GM12878 (cell line): ENCODE results near the gene GON4L. TPM values are rescaled to one million over a fixed set of nuclear protein-coding genes. Genes with fewer than 3 reads are reported as not detected.

Source experiments
- ATAC-seq: fragments of 200-7000 bp; cut with Tn5 transposase; 3 replicates; pipeline ENCODE4 v1.9.1; 2020; ENCODE audit warnings: mild to moderate bottlenecking, moderate library complexity
- BruUV-seq: library from RNA; stranded (reverse); fragments of 400-500 nt; replicated peaks from 2 replicates; lab custom pipeline; 2021; lab: Mats Ljungman, UMichigan
- CTCF ChIA-PET: fragments of 300-600 bp; sonication (Branson Sonifier 250); formaldehyde crosslinking; extraction: SDS; loops from one replicate; lab custom pipeline; 2021; ENCODE audit warnings: inconsistent platforms; lab: Yijun Ruan, JAX
- POLR2A ChIA-PET: fragments of 350-600 bp; formaldehyde crosslinking; extraction: SDS; loops from one replicate; lab custom pipeline; 2021; ENCODE audit warnings: inconsistent platforms; lab: Charles Lee
- RAD21 ChIA-PET: fragments of 300-600 bp; sonication (Branson Sonifier 250); formaldehyde crosslinking; loops from one replicate; lab custom pipeline; 2023; ENCODE audit warnings: antibody characterized with exemption; ENCODE audit not compliant: unreplicated experiment; lab: Charles Lee
- SMC1A ChIA-PET: fragments of 300-600 bp; sonication (Branson Sonifier 250); formaldehyde crosslinking; loops from one replicate; lab custom pipeline; 2023; ENCODE audit not compliant: unreplicated experiment, uncharacterized antibody; lab: Charles Lee
- DNase-seq: peaks from one replicate; pipeline ENCODE4 v3.0.0-alpha.2; 2011; ENCODE audit warnings: low read depth, low spot score
- FAIRE-seq: peaks from 3 replicates; lab custom pipeline; 2011; peaks lifted over from hg19 to GRCh38; lab: Jason Lieb, UNC
- H2AFZ ChIP-seq: 2 replicates; pipeline ENCODE4 v1.6.0; 2011; ENCODE audit warnings: low read depth, low read length, control low read depth; ENCODE audit not compliant: control insufficient read depth
- H3K27ac ChIP-seq: 2 replicates; pipeline ENCODE4 v1.5.1; 2011; ENCODE audit warnings: control low read depth; ENCODE audit not compliant: control insufficient read depth, insufficient read depth
- H3K27me3 ChIP-seq, 2 experiments: replicated peaks in 1 of 2; 2 replicates each; pipeline versions ENCODE4 v1.6.0 to v1.6.1; 2011; ENCODE audit warnings: low read length in 1 of 2; ENCODE audit not compliant: control insufficient read depth in 2 of 2, insufficient read depth in 2 of 2
- H3K36me3 ChIP-seq, 2 experiments: 2 replicates each; pipeline ENCODE4 v1.5.1; 2011; ENCODE audit warnings: low read length in 1 of 2; ENCODE audit not compliant: control insufficient read depth in 2 of 2, insufficient read depth in 2 of 2
- H3K4me1 ChIP-seq: 2 replicates; pipeline ENCODE4 v1.6.1; 2011; ENCODE audit warnings: mild to moderate bottlenecking, low read length, moderate library complexity, mixed read lengths; ENCODE audit not compliant: control insufficient read depth, insufficient read depth
- H3K4me2 ChIP-seq: 2 replicates; pipeline ENCODE4 v1.6.0; 2011; ENCODE audit warnings: control low read depth; ENCODE audit not compliant: control insufficient read depth, insufficient read depth
- H3K4me3 ChIP-seq: fragments of 200-600 bp; sonication (generic); 2 replicates; pipeline ENCODE4 v1.5.1; 2016
- H3K79me2 ChIP-seq: 2 replicates; pipeline ENCODE4 v1.6.0; 2011; ENCODE audit warnings: low read length; ENCODE audit not compliant: control insufficient read depth, insufficient read depth
- H3K9ac ChIP-seq: 2 replicates; pipeline ENCODE4 v1.8.0; 2011; ENCODE audit warnings: low read length, control low read depth, mixed read lengths; ENCODE audit not compliant: control insufficient read depth, insufficient read depth
- H3K9me3 ChIP-seq: replicated peaks from 3 replicates; pipeline ENCODE4 v1.5.1; 2011; ENCODE audit warnings: mild to moderate bottlenecking, low read length; ENCODE audit not compliant: control insufficient read depth, insufficient read depth
- H4K20me1 ChIP-seq: 2 replicates; pipeline ENCODE4 v1.6.0; 2011; ENCODE audit not compliant: control insufficient read depth, insufficient read depth
- ASH2L ChIP-seq: fragments of 300-600, 200-600 bp; sonication (generic); IDR thresholded peaks from 2 replicates; pipeline ENCODE4 v1.6.1; 2017; ENCODE audit warnings: low read depth, mild to moderate bottlenecking, borderline replicate concordance
- CHD2 ChIP-seq: IDR thresholded peaks from 2 replicates; pipeline ENCODE4 v1.6.1; 2011; ENCODE audit warnings: low read depth, low read length, improper control_type of control experiment, borderline replicate concordance
- MTA3 ChIP-seq: IDR thresholded peaks from 2 replicates; pipeline ENCODE4 v1.6.1; 2012; ENCODE audit warnings: low read length, inconsistent platforms, borderline replicate concordance
- NBN ChIP-seq: fragments of 450-650 bp; IDR thresholded peaks from 2 replicates; pipeline ENCODE4 v1.6.1; 2016
- NR2F1 ChIP-seq: fragments of 450-650 bp; conservative IDR thresholded peaks from 2 replicates; pipeline ENCODE4 v1.6.1; 2017; ENCODE audit warnings: mild to moderate bottlenecking
- ZNF24 ChIP-seq: fragments of 450-650 bp; IDR thresholded peaks from 2 replicates; pipeline ENCODE4 v1.6.1; 2017; ENCODE audit warnings: antibody characterized with exemption, mild to moderate bottlenecking
- ZNF384 ChIP-seq: IDR thresholded peaks from 2 replicates; pipeline ENCODE4 v1.6.1; 2012; ENCODE audit warnings: low read depth, mild to moderate bottlenecking, low read length, improper control_type of control experiment, borderline replicate concordance
- WGBS: methylation state at CpG from one replicate; pipeline ENCODE4 v1.1.6; 2016; ENCODE audit warnings: low lambda C conversion rate; ENCODE audit not compliant: insufficient replicate concordance, insufficient coverage; ENCODE audit errors: missing lambda C conversion rate; 5-methylcytosine and 5-hydroxymethylcytosine counted together
- in situ Hi-C: fragments of 300-500 bp; cut with MboI; formaldehyde crosslinking; loops from 9 replicates; pipeline ENCODE4 v1.14.3; 2018; ENCODE audit warnings: mixed read lengths
- intact Hi-C: fragments of 100-400 bp; cut with micrococcal nuclease; formaldehyde crosslinking; loops from one replicate; pipeline ENCODE4 v1.14.2; 2022; ENCODE audit not compliant: unreplicated experiment
- polyA plus RNA-seq, 11 experiments: library from polyadenylated mRNA; depleted of rRNA in 4 of 11; unstranded in 6 of 11; stranded (reverse) in 5 of 11; fragments of >200 nt; fragmentation: Nextera tagmentation in 4 of 11; fragmentation: Illumina TruSeq in 1 of 11; extraction: Ambion mirVana in 4 of 11; extraction: Trizol in 1 of 11; gene quantifications; 1 replicate in 1 of 11; 2 replicates in 10 of 11; pipeline versions ENCODE4 v1.2.1 to v1.2.3, GENCODE V29; 2011 to 2016; ENCODE audit warnings: inconsistent platforms in 2 of 11, missing spikeins in 2 of 11, low read depth in 1 of 11
- total RNA-seq, 4 experiments: library from RNA; depleted of rRNA in 3 of 4; stranded (reverse); fragments of >200 nt in 3 of 4; fragmentation: Illumina TruSeq in 1 of 4; extraction: Trizol in 1 of 4; gene quantifications; 2 replicates each; pipeline versions ENCODE4 v1.2.1 to v1.2.3, GENCODE V29; 2013 to 2021
- TF ChIP-seq, protein P1 (sequence below): IDR thresholded peaks from 2 replicates; pipeline ENCODE4 v1.6.1; 2011; ENCODE audit warnings: borderline replicate concordance, low read depth, mild to moderate bottlenecking, moderate library complexity, mixed read lengths, low read length; ENCODE audit not compliant: insufficient read depth; ENCODE audit errors: extremely low read length
- TF ChIP-seq, protein P2 (sequence below): fragments of 450-650 bp; IDR thresholded peaks from 2 replicates; pipeline ENCODE4 v1.6.1; 2017; ENCODE audit warnings: mild to moderate bottlenecking, low read depth, inconsistent platforms; ENCODE audit not compliant: poor library complexity, severe bottlenecking
- TF ChIP-seq, protein P3 (sequence below): IDR thresholded peaks from 2 replicates; pipeline ENCODE4 v1.6.1; 2011; ENCODE audit warnings: mild to moderate bottlenecking, low read depth, low read length, moderate library complexity; ENCODE audit not compliant: insufficient replicate concordance

GON4L gene
- total and polyA plus RNA-seq, 10 of the 15 experiments (the other 5 are each of a cell fraction or from before 2014, with no cell fraction given), result 17.7 to 40.7 (median 28.0) TPM

DNA sequence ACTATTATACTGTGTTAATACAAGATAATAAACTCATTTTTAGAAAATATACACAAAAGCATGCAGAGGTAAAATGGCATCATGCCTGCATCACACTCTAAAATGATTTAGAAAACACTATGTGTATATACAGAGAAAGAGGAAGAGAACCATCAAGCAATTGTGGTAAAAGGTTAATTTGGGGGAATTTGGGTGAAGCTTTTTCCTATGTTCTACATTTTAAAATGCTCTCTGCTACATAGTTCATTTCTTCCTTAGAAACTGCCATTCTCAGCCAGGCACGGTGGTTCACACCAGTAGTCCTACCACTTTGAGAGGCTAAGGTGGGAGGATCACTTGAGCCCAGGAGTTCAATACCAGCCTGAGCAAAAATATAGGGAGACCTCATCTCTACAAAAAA, 44.1 kb downstream of the GON4L start:
- no TSS peak for BruUV-seq
- H3K9ac ChIP-seq, result no peak overlapping the region
- no peaks in the 10 kb centered on the region for H3K79me2 ChIP-seq
- in situ Hi-C loops (no loop called here), intact Hi-C loops (no loop called here)
- FAIRE-seq (no peak), ATAC-seq (no peak), DNase-seq (no peak)
- H3K4me1 ChIP-seq, result no peaks in the 10 kb centered on the region
- no peak overlapping the region for H3K4me2 ChIP-seq
- ChIA-PET CTCF (no interaction called here), POLR2A (interaction anchor here (0.6 kb wide), 1 partner anchor 1795 kb away, joined by 4 read pairs; no protein-coding TSS in a partner anchor), RAD21 (no interaction called here), SMC1A (no interaction called here)
- WGBS, result 57% methylated on average over 1 of the region's 1 CpG
- TF ChIP-seq NR2F1, result 0 out of 2 replicates have a peak, but pooled peaks have one; percentile 21
- 0 out of 2 replicates have a peak, but pooled peaks have one; percentile 54 for TF ChIP-seq ZNF24
- TF ChIP-seq, protein P1, sequence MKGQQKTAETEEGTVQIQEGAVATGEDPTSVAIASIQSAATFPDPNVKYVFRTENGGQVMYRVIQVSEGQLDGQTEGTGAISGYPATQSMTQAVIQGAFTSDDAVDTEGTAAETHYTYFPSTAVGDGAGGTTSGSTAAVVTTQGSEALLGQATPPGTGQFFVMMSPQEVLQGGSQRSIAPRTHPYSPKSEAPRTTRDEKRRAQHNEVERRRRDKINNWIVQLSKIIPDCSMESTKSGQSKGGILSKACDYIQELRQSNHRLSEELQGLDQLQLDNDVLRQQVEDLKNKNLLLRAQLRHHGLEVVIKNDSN, result no peak
- no peaks in the 10 kb centered on the region for H4K20me1 ChIP-seq
- no peak overlapping the region for H2AFZ ChIP-seq
- H3K36me3 ChIP-seq, result peaks cover 0 to 9% of the 10 kb centered on the region in 2 experiments; a peak in 3 of 4 replicates
- no peak overlapping the region for H3K27ac ChIP-seq
- H3K27me3 ChIP-seq, result no peaks in the 10 kb centered on the region
- H3K9me3 ChIP-seq, result no peaks in the 10 kb centered on the region
- H3K4me3 ChIP-seq, result no peak overlapping the region

DNA sequence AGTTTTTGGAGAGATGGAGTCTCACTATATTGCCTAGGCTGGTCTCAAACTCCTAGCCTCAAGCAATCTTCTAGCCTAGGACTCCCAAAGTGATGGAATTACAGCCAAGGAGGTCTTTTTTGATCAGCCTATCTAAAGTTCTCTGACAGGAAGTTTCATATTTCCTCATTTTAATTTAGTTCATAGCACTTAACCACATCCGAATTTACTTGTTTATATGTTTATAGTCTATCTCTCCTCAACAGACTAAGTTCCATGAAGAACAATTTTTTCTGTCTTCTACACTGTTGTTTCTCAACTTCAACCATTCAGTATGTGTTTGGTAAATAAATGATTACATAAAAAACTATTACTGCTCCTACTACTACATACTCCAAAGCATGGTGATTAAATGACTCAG, 47.9 kb downstream of the GON4L start:
- ChIA-PET POLR2A (interaction anchor here (0.6 to 0.8 kb wide), 2 partner anchors 11 to 199 kb away, joined by 4 to 5 read pairs; no protein-coding TSS in a partner anchor), CTCF (interaction anchor here (0.6 kb wide), 2 partner anchors 19 to 21 kb away, joined by 3 read pairs; no protein-coding TSS in a partner anchor), SMC1A (no interaction called here), RAD21 (no interaction called here)
- no peak overlapping the region for H3K9ac ChIP-seq
- H3K27ac ChIP-seq, result no peak overlapping the region
- in situ Hi-C loops (no loop called here), intact Hi-C loops (no loop called here)
- no peak for ATAC-seq
- H4K20me1 ChIP-seq, result no peaks in the 10 kb centered on the region
- no peaks in the 10 kb centered on the region for H3K9me3 ChIP-seq
- no peak overlapping the region for H2AFZ ChIP-seq
- no peak overlapping the region for H3K4me3 ChIP-seq
- 41% methylated on average over 1 of the region's 1 CpG for WGBS
- peaks cover 3 to 12% of the 10 kb centered on the region in 2 experiments for H3K36me3 ChIP-seq
- no peak overlapping the region for H3K4me2 ChIP-seq
- DNase-seq, result no peak
- H3K4me1 ChIP-seq, result no peaks in the 10 kb centered on the region
- FAIRE-seq, result no peak
- H3K79me2 ChIP-seq, result no peaks in the 10 kb centered on the region
- BruUV-seq, result no TSS peak
- no peaks in the 10 kb centered on the region for H3K27me3 ChIP-seq
- no peak for TF ChIP-seq ZNF384
- TF ChIP-seq, protein P2, sequence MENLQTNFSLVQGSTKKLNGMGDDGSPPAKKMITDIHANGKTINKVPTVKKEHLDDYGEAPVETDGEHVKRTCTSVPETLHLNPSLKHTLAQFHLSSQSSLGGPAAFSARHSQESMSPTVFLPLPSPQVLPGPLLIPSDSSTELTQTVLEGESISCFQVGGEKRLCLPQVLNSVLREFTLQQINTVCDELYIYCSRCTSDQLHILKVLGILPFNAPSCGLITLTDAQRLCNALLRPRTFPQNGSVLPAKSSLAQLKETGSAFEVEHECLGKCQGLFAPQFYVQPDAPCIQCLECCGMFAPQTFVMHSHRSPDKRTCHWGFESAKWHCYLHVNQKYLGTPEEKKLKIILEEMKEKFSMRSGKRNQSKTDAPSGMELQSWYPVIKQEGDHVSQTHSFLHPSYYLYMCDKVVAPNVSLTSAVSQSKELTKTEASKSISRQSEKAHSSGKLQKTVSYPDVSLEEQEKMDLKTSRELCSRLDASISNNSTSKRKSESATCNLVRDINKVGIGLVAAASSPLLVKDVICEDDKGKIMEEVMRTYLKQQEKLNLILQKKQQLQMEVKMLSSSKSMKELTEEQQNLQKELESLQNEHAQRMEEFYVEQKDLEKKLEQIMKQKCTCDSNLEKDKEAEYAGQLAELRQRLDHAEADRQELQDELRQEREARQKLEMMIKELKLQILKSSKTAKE, result no peak
- TF ChIP-seq NBN, result no peak
- TF ChIP-seq, protein P3, sequence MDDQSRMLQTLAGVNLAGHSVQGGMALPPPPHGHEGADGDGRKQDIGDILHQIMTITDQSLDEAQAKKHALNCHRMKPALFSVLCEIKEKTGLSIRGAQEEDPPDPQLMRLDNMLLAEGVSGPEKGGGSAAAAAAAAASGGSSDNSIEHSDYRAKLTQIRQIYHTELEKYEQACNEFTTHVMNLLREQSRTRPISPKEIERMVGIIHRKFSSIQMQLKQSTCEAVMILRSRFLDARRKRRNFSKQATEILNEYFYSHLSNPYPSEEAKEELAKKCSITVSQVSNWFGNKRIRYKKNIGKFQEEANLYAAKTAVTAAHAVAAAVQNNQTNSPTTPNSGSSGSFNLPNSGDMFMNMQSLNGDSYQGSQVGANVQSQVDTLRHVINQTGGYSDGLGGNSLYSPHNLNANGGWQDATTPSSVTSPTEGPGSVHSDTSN, result no peak
- no peak for TF ChIP-seq MTA3
- TF ChIP-seq ASH2L, result no peak
- no peak for TF ChIP-seq CHD2
